Measurements from ENCODE around the gene CLEC16A.

CLEC16A gene

DNA sequence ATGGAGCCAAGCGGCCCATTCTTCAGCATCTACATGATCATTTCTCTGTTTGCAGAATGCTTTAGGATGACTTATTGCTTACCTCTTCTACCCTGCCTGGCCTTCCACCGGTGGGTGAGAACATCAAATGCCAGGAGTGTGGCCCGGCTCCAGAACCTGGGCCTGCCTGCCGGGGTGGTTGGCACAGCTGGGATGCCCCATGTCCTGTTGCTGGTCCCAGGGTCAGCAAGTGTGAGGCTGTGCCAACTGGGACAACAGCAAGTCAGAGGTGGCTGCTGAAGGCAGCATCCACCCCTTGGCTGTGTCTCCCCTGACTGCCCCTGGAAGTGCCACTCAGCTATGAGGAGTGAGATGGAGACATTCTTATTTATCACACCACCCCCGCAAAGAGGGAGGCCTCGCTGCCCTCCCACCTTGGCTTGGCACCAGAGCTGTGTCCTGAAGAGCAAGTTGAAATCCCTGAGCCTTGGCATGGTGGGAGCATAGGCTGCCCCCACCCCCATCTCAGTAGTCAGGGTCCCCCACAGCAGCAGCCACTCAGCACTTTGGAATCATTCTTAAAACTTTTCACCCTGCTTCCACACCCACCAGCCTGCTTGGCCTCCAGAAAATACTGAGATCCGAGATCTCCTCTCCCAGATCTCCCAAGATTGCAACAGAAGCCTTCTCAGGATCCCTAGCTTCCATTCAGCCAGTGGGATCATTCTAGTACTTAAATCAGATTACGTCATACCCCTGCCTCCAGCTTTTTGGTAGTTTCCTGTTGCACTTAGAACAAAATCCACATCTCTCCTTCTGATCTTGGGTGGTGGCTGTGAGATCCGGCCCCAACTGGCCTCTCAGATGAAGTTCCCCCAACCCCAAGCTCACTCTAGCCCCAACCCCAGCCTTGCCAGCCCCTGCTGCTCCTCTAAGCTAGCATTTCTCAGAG is 184.1 kb downstream of the CLEC16A start:
- DNase-seq: no peak

DNA sequence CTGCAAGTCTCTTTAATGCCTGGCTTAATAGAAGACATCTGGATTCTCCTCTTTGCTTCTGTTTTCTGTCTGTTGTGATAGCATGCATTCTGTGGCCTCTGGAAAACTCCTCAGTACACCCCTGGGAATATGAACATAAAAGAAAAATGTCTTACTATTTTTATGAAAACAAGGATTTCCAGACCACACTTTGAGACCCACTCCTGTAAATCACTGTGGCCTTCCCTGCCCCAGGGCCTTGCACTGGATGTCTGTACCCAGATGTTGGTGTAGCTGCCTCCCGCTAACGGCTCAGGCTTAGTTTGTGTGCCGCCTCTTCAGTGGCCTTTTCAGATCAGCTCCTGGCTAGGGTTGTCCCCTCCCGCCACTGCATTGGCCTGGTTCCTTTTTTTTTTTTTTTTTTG is 185.0 kb downstream of the CLEC16A start:
- DNase-seq: no peak

DNA sequence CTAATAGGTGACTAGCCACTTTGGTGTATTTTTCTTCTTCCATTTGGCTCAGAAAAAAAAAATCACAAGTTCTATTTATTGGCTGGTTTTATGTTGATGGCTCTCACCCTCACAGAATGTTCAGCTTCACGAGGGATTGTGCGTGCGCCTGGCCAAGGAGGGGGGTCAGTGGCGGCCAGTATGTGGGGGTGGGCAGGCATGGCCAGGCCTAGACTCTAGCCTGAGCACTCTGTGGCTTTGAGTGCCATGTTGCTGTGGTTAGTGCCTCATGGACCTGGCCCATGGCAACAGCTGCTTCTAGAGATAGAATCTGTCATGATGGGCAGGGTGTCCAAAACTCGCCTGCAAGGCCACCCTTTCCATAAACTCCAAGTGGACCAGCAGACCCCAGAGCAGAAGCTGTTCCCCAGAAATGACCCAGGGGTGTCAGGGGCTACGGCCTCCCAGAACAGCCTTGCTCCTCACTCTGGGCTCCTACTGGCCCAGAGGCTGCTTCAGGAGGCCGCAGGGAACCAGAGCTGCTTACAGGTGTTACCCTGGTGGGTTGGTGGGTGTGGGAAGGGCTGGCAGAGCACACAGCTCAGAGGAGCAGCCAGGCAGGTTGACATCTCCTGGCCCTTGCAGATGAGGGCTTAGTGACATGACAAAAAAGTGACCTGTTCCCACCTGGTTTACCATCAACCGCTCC is 186.8 kb downstream of the CLEC16A start:
- DNase-seq: no peak

DNA sequence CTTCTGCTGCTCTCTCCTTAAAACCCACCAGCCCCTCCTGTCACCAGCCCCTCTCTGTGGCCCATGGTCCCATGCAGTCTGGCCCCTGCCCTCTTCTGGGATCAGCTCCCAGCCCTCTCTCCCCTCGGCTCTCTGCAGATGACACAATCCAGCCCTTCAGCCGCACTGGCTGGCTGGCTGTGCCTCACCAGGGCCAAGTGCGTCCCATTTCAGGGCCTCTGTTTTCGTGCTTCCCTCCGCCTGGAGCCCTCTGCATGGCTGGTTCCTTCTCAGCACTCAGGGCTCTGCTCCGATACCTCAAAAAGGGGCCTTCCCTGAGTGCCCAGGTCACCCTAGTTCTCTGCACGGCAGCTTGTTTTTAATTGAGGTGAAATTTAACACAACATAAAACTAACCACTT is 187.3 kb downstream of the CLEC16A start:
- no peak for DNase-seq

DNA sequence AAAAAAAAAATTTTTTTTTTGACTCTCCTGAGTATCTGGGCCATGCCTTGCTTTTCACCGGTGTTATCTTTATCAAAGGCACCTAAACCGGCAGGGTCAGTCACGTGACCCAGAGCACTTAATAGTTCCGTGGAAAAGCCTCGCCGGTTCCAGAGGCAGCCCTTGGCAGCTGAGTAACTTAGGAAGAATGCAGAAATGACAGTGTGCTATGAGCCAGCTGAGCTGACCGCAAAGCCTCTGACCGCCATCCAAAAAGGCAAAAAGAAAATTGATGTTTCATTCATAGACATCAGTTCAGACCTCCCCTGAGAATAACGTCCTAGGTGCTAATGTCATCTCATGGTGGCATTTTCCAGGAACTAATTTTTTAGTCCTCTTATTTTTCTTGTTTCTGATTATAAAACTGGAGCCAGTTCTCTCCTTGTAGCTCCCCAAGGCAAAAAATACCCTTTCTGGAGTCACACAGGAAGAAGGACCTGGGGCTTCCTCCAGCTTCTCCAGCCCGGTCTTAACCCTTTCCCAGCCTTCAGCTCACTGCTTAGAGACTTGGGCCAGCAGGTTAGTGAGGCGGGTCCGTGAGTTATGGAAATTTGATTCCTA is 189.1 kb downstream of the CLEC16A start:
- DNase-seq: no peak

DNA sequence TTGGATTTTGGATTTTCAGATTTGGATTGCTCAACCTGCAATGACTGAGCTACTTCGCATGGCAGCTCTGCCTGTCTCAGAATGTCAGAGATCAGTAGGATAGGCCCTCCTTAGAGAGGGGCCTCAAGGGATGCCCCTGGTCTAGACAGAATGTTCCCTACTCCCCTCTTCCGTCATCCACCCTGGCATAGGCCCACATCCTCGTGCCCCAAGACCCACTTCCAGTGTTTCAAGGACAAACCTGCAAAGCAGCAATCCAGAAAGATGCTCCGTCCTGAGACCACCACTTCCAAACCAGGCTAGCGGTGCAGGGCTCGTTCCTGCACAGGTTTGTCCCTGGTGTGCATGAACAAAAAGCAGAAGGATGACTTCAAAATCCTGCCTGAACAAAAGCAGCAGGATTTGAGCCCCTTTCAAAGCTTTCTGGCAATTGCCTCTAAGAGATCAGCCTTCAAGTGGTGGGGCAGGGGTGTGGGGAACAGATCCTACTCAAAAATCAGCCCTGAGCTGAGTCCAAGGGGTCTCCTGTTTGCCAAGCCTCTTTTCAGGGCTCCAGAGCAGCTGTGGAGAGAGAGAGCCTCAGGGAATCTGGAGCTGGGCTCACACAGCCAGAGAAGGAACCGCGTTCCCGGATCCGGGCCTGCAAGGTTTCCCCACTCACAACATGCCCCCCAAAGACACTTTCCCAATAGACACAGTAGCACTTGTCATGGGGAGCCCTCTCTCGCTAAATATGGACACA is 190.5 kb downstream of the CLEC16A start:
- no peak for DNase-seq

DNA sequence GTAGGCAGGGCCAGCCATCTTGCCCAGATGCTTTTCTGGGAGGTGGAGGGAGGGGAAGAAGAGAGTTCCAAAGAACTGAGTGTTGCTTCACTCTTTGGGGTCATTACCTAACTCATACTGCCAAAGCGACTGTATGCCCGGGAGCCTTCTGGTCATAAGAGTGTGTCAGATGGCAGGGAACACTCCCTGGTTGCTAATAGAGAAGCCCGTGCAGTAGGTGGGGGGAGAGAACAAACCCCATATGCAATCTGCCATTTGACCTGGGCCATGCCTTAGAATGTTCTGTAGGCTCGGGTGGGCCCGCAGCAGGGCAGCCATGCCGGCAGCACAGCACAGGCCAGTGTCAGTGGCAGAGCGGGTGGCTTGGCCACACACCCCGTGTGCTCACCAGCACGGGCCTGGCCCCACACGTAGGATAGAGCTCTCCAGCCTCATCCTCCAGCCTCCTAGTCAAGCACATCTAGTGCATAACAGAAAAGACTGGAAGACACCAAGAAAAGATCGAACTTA is 191.2 kb downstream of the CLEC16A start:
- no peak for DNase-seq

DNA sequence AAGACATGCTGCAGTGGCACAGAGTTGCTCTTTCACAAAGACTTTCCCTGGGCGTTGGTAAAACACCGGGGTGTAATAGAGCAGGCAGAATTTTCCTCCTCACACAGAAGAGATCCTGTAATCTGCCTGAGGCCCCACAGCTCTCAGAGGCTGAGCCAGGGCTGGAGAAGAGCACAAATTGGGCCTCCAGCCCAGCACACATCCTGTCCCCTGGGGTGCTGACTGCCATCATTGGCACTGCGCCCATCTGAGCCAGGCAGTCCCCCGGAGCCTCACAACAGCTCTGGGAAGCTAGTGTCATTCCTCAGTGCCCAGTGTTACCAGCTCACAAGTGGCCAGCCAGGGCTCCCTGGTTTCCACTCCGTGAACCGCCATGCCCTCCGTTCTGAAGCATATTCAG is 192.2 kb downstream of the CLEC16A start:
- no peak for DNase-seq

DNA sequence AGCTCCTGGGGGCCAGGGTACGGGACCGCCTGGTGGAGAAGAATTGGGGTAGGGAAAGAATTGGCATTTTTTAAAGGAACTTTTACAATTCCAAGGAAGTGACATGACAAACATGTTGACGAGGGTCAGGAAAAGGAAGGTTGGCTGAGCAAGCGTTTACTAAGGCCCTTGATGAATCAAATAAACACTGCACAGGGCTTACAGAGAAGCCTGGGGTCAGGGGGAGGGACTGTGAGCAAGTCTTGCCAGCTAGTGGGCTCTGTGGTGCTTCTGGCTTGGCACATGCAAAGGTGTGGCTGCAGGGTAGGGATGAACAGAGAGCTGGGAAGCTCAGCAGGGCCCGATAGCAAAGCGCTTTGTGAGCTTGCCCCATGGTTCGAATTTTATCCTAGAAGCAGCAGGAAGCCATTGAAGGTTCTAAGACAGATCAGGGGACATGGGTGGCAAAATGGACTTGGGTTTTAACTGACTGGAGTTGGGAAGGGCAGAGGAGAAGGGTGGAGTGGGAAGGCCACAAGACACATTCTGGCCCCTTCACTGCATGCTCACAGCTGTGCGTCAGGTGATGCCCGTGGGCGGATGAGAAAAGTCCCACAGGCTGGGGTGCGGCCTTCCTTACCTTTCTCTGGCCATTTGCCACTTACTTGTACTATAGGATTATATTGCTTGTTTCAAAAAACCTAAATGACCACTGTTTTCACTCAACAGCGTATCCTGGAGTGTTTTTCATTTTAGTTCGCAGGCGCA is 193.8 kb downstream of the CLEC16A start:
- no peak for DNase-seq

DNA sequence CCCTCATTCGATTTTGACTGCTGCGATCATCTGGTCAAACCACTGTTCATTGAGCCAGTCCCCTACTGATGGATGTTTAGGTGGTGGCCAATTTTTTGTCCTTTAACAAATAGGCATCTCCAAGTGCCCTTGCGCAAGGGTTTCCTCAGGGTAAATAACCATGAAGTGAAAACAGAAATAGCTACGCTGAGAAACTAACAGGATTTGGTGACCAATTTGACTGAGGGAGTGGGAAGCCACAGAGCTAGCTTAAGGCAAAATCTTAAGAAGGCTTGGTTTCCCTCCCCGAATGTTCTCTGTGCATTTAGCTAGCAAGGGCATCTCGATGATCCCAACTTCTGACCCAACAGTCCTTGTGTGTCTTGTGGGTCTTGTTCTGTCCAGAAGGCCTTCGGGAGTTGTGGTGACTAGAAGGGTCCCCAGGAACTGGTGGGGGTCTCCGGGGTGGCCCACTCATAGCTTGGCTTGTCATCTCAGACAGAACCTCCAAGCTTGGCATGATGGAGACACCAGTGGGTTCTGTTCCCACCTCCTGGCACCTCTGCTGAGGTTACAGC is 194.5 kb downstream of the CLEC16A start:
- DNase-seq: no peak

DNA sequence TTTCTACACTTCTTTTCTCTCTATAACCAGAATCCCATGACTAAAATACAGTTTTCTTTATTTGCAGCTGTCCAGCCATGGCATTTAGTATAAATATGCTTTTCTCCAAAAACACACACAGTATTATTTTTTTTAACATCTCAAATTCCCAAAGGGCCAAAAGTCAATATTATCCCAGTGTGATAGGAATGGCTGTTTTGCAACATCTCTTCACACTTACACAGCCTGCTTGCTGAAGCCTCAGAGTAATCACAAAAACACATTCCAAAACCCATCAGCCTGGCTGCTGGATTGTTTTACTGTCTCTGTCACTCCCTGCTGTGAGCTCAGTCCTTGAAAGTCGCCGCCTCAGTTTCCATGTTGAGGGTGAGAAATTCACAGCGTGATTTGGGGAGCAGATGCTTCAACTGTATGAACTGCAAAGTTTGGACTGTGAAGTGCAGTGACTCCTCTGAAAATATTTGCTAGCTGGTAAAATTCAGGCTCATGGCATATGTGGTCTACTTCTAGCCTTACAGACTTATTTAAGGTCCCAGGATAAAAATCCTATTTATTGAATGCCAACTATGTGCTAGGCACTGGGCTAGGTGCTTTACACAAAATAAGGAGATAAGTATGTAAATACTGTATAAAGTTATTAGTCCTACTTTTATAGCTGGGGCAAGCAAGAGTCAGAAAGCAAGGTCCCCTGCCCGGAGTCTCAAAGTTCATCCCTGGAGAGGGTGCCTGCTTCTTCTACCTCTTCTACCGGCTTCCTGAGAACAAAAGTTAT is 195.1 kb downstream of the CLEC16A start:
- DNase-seq: no peak

DNA sequence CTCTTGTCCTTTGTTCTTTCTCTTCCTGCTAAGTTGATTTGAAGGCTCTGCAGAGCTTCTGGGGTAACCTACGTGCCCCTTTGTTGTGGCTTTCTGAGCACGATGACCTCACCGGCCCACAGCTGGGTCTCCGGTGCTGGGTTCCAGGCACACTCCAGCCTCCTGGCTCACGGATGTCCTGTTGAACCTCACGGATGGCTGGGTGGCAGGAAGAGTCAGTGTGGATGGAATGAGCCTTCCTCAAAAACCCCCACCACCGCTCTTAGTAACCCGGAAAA is 195.7 kb downstream of the CLEC16A start:
- DNase-seq: no peak

DNA sequence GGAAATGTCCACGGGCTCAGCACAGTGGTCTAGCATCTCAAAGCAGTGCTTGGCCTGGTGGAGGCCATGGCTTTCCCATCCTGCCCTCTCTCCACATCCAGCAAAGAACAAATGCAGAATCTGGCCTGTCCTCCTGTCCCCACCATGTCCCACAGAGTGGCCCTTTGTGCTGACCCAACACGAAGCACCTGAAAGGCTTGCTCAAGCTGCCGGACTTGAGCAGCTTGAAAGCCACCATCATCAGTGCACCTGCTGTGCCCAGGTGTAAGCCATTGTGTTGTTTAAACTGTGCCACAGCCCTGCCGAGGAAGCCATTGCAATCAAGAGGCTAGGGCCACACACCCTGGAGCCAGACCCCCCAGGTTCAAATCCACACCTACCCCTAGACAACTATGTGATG is 196.1 kb downstream of the CLEC16A start:
- no peak for DNase-seq

DNA sequence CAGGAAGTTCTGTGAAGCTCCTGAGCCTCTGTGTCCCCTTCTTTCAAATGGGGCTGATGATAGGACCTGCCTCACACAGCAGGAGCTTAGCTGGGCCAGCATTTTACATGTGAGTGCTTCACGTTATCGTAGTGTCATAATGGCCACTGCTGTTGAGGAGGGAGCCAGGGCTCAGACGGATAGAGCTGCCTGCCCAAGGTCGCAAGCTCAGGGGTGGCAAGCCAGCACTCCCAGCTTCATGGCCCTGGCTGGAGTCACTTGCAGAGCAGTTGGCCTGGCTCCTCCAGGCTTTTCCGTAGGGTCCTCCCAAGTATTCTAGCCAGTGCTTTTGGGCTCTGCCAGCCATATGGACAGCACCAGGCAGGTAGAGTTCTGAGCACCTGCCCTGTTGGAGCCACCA is 196.5 kb downstream of the CLEC16A start:
- no peak for DNase-seq

DNA sequence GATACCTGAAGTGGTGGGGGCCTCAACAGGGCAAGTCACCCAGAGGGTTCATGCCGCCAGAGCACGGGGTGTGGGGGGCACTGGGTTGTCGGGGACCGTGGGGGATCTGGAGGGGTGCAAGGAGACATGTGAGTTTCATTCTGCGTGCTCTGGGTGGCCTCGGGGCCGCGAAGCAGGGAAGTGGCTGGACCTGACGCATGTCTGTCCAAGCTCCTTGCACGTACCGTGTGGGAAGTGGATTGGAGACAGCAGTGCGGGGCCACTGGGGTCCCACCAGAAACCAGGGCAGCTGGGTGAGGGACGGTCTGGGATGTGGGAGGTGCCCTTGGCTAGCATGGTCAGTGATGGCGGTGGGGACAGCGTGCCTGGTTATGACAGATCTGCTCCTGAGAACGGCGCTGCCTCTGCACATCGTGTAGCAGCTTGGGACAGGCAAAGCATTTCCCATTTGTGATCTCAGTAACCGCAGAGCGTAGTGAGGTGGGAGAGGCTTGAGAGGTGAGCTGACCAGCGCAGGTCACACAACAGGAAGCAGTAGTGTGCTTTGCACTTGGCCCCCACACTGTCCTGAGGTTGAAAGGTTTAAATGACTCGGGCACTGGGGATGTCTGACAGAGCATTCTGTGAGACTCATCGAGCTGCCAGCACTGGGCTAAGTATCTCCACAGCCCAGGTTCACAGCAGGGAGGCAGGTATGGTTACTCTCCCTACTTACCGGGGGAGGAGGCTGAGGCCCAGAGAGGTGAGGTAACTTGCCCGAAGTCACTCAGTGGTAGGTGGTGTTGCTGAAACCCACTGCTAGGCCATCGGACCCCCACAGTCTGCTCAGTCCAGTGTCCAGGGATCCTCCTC is 197.3 kb downstream of the CLEC16A start:
- DNase-seq: no peak

DNA sequence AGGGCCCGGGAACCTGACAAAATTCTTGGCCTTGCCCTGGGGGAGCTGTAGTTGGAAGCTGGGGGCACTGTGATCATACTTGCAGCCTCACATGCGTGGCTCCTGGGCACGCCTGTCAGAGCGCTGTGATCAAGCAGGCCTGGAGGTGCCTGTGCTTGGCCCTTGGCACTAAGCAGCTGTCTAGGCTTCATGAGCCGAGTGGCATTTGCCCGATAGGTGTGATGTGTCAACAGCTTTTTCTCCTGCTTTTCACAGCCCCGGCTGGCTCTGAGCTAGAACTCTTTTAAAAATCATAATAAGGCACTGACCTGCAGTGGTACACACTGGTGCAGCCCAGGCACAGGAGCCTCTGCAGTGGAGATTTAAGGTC is 197.9 kb downstream of the CLEC16A start:
- DNase-seq: no peak

DNA sequence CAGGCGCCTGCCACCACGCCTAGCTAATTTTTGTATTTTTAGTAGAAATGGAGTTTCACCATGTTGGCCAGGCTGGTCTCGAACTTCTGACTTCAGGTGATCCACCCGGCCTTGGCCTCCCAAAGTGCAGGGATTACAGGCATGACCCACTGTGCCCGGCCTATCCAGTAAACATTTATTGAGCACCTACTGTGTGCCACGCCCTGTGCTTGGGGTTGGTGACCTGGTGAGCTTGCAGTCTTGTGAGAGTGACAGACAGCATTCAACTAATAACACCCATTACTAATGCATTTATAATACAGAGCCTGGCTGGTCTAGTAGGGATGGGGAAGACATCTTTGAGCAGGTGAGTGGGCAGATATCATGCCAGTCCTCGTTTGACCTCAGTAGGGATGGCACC is 198.6 kb downstream of the CLEC16A start:
- no peak for DNase-seq

DNA sequence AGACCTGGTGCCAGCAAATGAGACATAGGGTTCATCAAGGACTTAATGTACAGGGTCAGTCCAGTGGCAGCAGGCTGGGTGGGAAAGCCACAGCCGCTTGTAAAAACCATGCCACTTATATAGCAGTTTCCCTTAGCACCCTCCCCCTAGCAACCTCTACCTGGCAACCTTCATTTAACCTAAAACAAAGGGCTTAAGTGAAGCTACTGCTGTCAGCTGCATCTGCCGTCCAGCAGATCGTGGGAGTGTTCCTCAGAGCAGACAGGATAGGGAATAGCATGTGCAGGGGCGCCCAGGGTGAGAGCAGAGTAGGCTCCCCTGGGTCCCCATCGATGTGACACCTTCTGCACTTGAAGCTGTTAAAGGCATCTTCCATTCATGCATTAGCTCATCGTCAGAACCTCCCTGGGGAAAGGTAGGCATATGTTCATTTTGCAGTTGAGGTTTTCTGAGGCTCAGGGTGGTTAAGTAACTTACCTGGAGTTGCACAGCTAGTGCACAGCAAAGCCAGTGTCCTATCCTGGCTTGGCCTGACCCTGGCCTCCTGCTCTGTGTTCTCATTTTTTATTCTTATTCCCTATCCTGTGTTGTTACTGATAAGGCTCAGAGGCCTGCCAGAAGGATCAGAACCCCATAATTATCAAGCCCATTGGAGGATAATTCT is 199.1 kb downstream of the CLEC16A start:
- no peak for DNase-seq

DNA sequence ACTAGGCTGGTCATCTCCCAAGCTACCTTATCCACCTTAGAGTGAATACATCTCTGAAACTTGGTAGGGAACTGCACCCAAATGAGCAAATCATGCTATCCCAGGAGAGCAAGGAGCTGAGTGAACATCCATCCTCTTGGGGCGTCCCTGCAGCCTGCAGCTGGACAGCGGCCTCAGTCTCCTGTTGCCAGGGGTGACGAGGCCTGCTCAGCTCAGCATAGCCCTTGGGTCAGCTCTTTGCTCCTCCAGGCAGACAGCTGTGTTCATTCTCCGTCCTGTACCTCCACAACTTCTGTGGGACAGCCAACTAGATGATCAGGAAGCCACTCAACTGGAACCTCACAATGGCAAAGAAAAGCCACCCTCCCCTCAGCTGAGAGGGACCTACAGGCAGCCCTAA is 199.8 kb downstream of the CLEC16A start:
- no peak for DNase-seq
